HG03064 (cell line): ENCODE data around the gene ZNF667.

ENCODE experiments used
- ATAC-seq: cut with Tn5 transposase; IDR thresholded peaks from one replicate; pipeline ENCODE4 v1.9.1; 2021; ENCODE audit warnings: low read depth; ENCODE audit not compliant: unreplicated experiment

The ZNF667 gene

DNA sequence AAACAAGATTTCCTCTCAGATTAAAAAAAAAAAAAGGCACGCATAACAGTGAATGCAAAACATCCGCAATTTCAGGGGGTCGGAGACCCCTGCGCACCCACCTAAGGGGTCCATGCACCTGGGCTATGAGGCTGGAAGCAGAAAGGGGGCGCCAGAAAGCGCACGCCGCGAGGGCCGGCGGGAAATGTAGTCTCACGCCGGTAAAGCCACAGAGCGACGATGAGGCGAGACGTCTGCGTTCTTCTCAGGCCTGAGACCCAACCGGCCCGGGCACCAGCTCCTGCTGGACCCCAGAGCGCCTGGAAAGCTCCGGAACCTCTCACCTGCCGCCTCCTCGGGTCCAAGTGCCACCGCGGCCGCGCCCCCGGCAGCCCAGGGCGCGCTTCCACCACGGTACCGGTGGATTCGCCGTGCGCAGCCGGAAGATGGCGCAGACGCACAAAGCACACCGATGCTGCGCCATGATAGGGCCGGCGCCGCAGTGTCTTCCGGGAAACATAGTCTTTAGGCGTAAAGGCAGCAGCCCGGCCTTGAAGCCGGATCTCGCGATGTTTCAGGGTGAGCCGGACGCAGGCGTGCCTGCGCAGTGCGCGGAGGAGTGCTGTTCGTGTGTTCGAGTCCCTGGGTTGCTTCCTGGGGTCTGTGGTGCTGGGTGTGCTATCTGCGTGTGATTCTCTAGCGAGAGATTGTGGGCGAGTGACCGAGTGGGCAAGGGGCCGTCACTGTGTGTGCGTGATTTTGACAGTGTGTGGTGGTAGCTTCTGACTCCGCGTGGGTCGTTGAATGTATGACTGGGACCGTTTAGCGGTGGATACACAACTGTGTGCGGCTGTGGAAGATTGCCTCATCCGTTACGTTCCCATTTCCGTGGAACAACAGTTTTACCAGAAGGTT, 83.8 kb downstream of the ZNF667 start, which contains the start of gene ZNF582:
TSS of gene ZNF582 (minus strand) at position 416 of the 894 bp plus-strand sequence. CDS start 1,782 bp downstream, outside the sequence.
- ATAC-seq, result peak; percentile 90
